NB4 (cell line): ENCODE data around the gene EPS8.

Experiments
- MYC ChIP-seq: IDR thresholded peaks from 2 replicates; pipeline ENCODE4 v1.6.1; 2011; ENCODE audit warnings: low read depth, low read length
- POLR2A ChIP-seq: IDR thresholded peaks from 2 replicates; pipeline ENCODE4 v1.6.1; 2011; ENCODE audit warnings: mild to moderate bottlenecking; ENCODE audit not compliant: insufficient read length; ENCODE audit errors: extremely low read depth
- TF ChIP-seq, protein P1 (sequence below): IDR thresholded peaks from one replicate; pipeline ENCODE4 v1.5.1; 2012; ENCODE audit warnings: low read depth, low read length
- TF ChIP-seq, protein P2 (sequence below): IDR thresholded peaks from 2 replicates; pipeline ENCODE4 v1.6.1; 2011; ENCODE audit warnings: low read depth, low read length

DNA sequence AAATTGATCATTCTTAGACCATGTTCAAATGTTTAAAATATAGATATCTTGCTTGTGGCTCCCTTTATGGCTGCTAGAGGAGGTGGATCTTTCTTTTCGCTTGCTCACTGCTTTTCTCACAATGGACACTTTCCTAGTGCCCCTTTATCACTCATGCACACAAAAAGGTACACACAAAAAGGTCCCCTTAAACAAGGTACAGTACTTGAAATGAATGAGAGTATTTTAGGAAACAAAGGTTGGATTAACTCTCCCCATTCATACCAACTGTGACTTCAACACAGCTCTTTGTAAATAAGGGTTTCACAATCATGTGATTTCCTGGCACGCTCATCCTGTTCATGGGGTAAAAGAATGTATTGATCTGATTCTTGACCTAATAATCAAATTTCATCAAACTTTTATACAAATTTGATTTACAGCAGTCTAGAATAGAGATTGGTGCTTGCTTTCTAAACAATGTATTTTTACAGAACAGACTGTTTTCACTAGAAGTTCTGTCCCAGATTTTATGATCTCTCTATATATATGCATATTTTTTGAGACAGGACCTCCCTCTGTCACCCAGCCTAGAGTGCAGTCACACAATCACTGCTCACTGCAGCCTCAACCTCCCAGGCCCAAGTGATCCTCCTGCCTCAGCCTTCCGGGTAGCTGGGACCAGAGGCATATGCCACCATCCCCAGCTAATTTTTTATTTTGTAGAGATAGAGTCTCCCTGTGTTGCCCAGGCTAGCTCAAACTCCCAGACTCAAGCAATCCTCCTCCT lies 34.4 kb upstream of the EPS8 start:
- no peak for TF ChIP-seq POLR2A
- TF ChIP-seq, protein P1, sequence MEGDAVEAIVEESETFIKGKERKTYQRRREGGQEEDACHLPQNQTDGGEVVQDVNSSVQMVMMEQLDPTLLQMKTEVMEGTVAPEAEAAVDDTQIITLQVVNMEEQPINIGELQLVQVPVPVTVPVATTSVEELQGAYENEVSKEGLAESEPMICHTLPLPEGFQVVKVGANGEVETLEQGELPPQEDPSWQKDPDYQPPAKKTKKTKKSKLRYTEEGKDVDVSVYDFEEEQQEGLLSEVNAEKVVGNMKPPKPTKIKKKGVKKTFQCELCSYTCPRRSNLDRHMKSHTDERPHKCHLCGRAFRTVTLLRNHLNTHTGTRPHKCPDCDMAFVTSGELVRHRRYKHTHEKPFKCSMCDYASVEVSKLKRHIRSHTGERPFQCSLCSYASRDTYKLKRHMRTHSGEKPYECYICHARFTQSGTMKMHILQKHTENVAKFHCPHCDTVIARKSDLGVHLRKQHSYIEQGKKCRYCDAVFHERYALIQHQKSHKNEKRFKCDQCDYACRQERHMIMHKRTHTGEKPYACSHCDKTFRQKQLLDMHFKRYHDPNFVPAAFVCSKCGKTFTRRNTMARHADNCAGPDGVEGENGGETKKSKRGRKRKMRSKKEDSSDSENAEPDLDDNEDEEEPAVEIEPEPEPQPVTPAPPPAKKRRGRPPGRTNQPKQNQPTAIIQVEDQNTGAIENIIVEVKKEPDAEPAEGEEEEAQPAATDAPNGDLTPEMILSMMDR = no peak
- TF ChIP-seq, protein P2, sequence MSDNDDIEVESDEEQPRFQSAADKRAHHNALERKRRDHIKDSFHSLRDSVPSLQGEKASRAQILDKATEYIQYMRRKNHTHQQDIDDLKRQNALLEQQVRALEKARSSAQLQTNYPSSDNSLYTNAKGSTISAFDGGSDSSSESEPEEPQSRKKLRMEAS = no peak
- no peak for TF ChIP-seq MYC
